Activated CD4-positive, alpha-beta T cell treated with anti-CD3 and anti-CD28 coated beads, Interleukin-2, Interleukin-6, amounts not matched to agents 100 ng/mL and 50 ng/mL, durations not matched to agents 16 hours and 8 hours (primary cell): ENCODE data around the gene TEX26.
"Not testable (repeated sequence)": the region's sequence is repeated elsewhere in the genome, so short reads cannot be mapped to it uniquely, and the experiment has no call there.

Experiments used
- DNase-seq: peaks from one replicate; pipeline ENCODE4 v3.0.0-alpha.2; 2020

TEX26 gene

GRCh38 chr13:30920162-30920909 lies 12.1 kb upstream of the TEX26 start:
- DNase-seq = no peak

- no peak for DNase-seq
These were observed 9.0 kb upstream of the TEX26 start for GRCh38 chr13:30923418-30923817.

- DNase-seq = no peak
These were observed 7.7 kb upstream of the TEX26 start for GRCh38 chr13:30924721-30925120.

GRCh38 chr13:30925429-30925828 lies 7.0 kb upstream of the TEX26 start:
- DNase-seq = no peak

GRCh38 chr13:30926781-30927180 lies 5.7 kb upstream of the TEX26 start:
- DNase-seq = no peak

GRCh38 chr13:30927188-30927587 lies 5.3 kb upstream of the TEX26 start:
- not testable (repeated sequence) for DNase-seq

- DNase-seq = no peak
These were observed 4.9 kb upstream of the TEX26 start for GRCh38 chr13:30927595-30927994.

- no peak for DNase-seq
These were observed 3.5 kb upstream of the TEX26 start for GRCh38 chr13:30928978-30929377.

- no peak for DNase-seq
These were observed 856 bp downstream of the TEX26 start for GRCh38 chr13:30933354-30933670.

- no peak for DNase-seq
These were observed 1.9 kb downstream of the TEX26 start for GRCh38 chr13:30934381-30934780.

- no peak for DNase-seq
These were observed 2.3 kb downstream of the TEX26 start for GRCh38 chr13:30934803-30935202.

GRCh38 chr13:30936971-30937370 lies 4.5 kb downstream of the TEX26 start:
- DNase-seq = no peak

GRCh38 chr13:30943881-30944280 lies 11.4 kb downstream of the TEX26 start:
- DNase-seq = no peak

GRCh38 chr13:30957258-30957943 lies 24.9 kb downstream of the TEX26 start:
- DNase-seq = no peak

- no peak for DNase-seq
These were observed 27.2 kb downstream of the TEX26 start for GRCh38 chr13:30959678-30960077.

- DNase-seq = no peak
These were observed 31.3 kb downstream of the TEX26 start for GRCh38 chr13:30963791-30964190.

GRCh38 chr13:30965380-30965779 lies 32.9 kb downstream of the TEX26 start:
- DNase-seq = no peak

- DNase-seq = no peak
These were observed 33.6 kb downstream of the TEX26 start for GRCh38 chr13:30966101-30966500.

GRCh38 chr13:30968846-30969245 lies 36.4 kb downstream of the TEX26 start:
- no peak for DNase-seq

- DNase-seq = no peak
These were observed 39.1 kb downstream of the TEX26 start for GRCh38 chr13:30971575-30971974.

GRCh38 chr13:30972888-30973377 lies 40.5 kb downstream of the TEX26 start:
- no peak for DNase-seq

GRCh38 chr13:30974350-30974749 lies 41.9 kb downstream of the TEX26 start:
- DNase-seq = no peak

GRCh38 chr13:30976025-30976424 lies 43.6 kb downstream of the TEX26 start:
- no peak for DNase-seq
